DND-41 (cell line): ENCODE measurements around the gene POT1.

Experiments used
- ATAC-seq: fragments of 200-7000 bp; cut with Tn5 transposase; 3 replicates; pipeline ENCODE4 v1.9.1; 2021; ENCODE audit warnings: low read depth; ENCODE audit not compliant: insufficient read depth
- DNase-seq: peaks from one replicate; pipeline ENCODE4 v3.0.0-alpha.2; 2020
- H2AFZ ChIP-seq: 2 replicates; pipeline ENCODE4 v1.6.0; 2012; ENCODE audit warnings: low read depth, low read length
- H3K27ac ChIP-seq: 2 replicates; pipeline ENCODE4 v1.5.1; 2012; ENCODE audit warnings: low read length, inconsistent platforms
- H3K27me3 ChIP-seq: fragments of 200-600 bp; sonication (generic); 2 replicates; pipeline ENCODE4 v1.6.0; 2012; ENCODE audit warnings: low read length, mild to moderate bottlenecking, inconsistent platforms; ENCODE audit not compliant: insufficient read depth, poor library complexity
- H3K36me3 ChIP-seq: 2 replicates; pipeline ENCODE4 v1.5.1; 2012; ENCODE audit warnings: low read length, inconsistent platforms; ENCODE audit not compliant: insufficient read depth
- H3K4me1 ChIP-seq: 2 replicates; pipeline ENCODE4 v1.5.1; 2012; ENCODE audit warnings: mild to moderate bottlenecking, low read length; ENCODE audit not compliant: insufficient read depth
- H3K4me2 ChIP-seq: 2 replicates; pipeline ENCODE4 v1.6.0; 2012; ENCODE audit warnings: mild to moderate bottlenecking, moderate library complexity, low read length, inconsistent platforms; ENCODE audit not compliant: insufficient read depth
- H3K4me3 ChIP-seq, 2 experiments: fragments of 200-600 bp in 1 of 2; shearing (Covaris generic) in 1 of 2; 2 replicates each; pipeline ENCODE4 v1.5.1; 2012 to 2016; ENCODE audit warnings: inconsistent platforms in 2 of 2, low read length in 2 of 2, mild to moderate bottlenecking in 2 of 2, low read depth in 1 of 2, moderate library complexity in 1 of 2
- H3K79me2 ChIP-seq: 2 replicates; pipeline ENCODE4 v1.6.0; 2012; ENCODE audit warnings: low read length, inconsistent platforms; ENCODE audit not compliant: insufficient read depth
- H3K9ac ChIP-seq: 2 replicates; pipeline ENCODE4 v1.6.0; 2012; ENCODE audit warnings: low read depth, mild to moderate bottlenecking, inconsistent platforms, low read length, moderate library complexity
- H3K9me3 ChIP-seq: 2 replicates; pipeline ENCODE4 v1.5.1; 2012; ENCODE audit warnings: low read length, moderate library complexity, mild to moderate bottlenecking, inconsistent platforms; ENCODE audit not compliant: insufficient read depth, severe bottlenecking
- H4K20me1 ChIP-seq: 2 replicates; pipeline ENCODE4 v1.6.0; 2012; ENCODE audit warnings: low read length; ENCODE audit not compliant: insufficient read depth
- CTCF ChIP-seq: IDR thresholded peaks from 2 replicates; pipeline ENCODE4 v1.5.1; 2012; ENCODE audit warnings: borderline replicate concordance, low read length, moderate library complexity, mild to moderate bottlenecking; ENCODE audit not compliant: poor library complexity, severe bottlenecking; ENCODE audit errors: extremely low read depth
- EZH2 ChIP-seq: IDR thresholded peaks from 3 replicates; pipeline ENCODE4 v1.6.1; 2012; ENCODE audit warnings: borderline replicate concordance, low read depth, mild to moderate bottlenecking, moderate library complexity, low read length, inconsistent platforms; ENCODE audit not compliant: severe bottlenecking

The POT1 gene

GRCh38 chr7:124918662-124919061 lies 11.0 kb downstream of the POT1 start:
- Histone ChIP-seq H4K20me1 (peaks cover 28% of the 10 kb centered on the region; the same call in 1 of the 2 replicates), H3K36me3 (peaks cover 18% of the 10 kb centered on the region), H3K9me3 (no peaks in the 10 kb centered on the region), H3K4me1 (no peaks in the 10 kb centered on the region; the same call in 1 of the 2 replicates), H2AFZ (no peak overlapping the region), H3K4me3 (no peak overlapping the region), H3K27me3 (no peaks in the 10 kb centered on the region), H3K79me2 (peaks cover 77% of the 10 kb centered on the region), H3K9ac (no peak overlapping the region), H3K4me2 (no peak overlapping the region), H3K27ac (no peak overlapping the region)
- ATAC-seq: no peak
- no peak for DNase-seq
- TF ChIP-seq CTCF (no peak), EZH2 (no peak)

- Histone ChIP-seq H3K79me2 (peaks cover 46% of the 10 kb centered on the region), H3K27ac (no peak overlapping the region)
- no peak for TF ChIP-seq CTCF
- TF ChIP-seq EZH2: no peak
Observed at GRCh38 chr7:124915242-124915641, 14.4 kb downstream of the POT1 start.

GRCh38 chr7:124914298-124914697 lies 15.3 kb downstream of the POT1 start:
- Histone ChIP-seq H3K4me1 (no peaks in the 10 kb centered on the region), H3K4me2 (no peak overlapping the region), H3K9ac (no peak overlapping the region), H3K79me2 (peaks cover 39% of the 10 kb centered on the region), H3K27ac (no peak overlapping the region), H3K4me3 (no peak overlapping the region), H2AFZ (no peak overlapping the region), H4K20me1 (peaks cover 23% of the 10 kb centered on the region; the same call in 1 of the 2 replicates), H3K36me3 (peaks cover 28% of the 10 kb centered on the region), H3K27me3 (no peaks in the 10 kb centered on the region), H3K9me3 (no peaks in the 10 kb centered on the region)
- no peak for DNase-seq
- TF ChIP-seq CTCF: no peak
- no peak for TF ChIP-seq EZH2
- no peak for ATAC-seq

More at GRCh38 chr7:124915242-124915641, 14.4 kb downstream of the POT1 start:
- no peaks in the 10 kb centered on the region for H3K4me1 ChIP-seq
- H3K4me3 ChIP-seq: no peak overlapping the region
- H2AFZ ChIP-seq: no peak overlapping the region
- peaks cover 28% of the 10 kb centered on the region for H3K36me3 ChIP-seq
- H4K20me1 ChIP-seq: peaks cover 28% of the 10 kb centered on the region; the same call in 1 of the 2 replicates
- no peaks in the 10 kb centered on the region for H3K27me3 ChIP-seq
- no peak overlapping the region for H3K9ac ChIP-seq
- no peak overlapping the region for H3K4me2 ChIP-seq
- no peaks in the 10 kb centered on the region for H3K9me3 ChIP-seq
- DNase-seq: no peak
- ATAC-seq: no peak

- no peaks in the 10 kb centered on the region for H3K4me1 ChIP-seq
- peaks cover 25% of the 10 kb centered on the region for H3K79me2 ChIP-seq
- no peak overlapping the region for H2AFZ ChIP-seq
- TF ChIP-seq EZH2 (no peak), CTCF (no peak)
- no peak overlapping the region for H3K27ac ChIP-seq
- H3K27me3 ChIP-seq: no peaks in the 10 kb centered on the region
- H3K4me2 ChIP-seq: no peak overlapping the region
- H3K9ac ChIP-seq: no peak overlapping the region
- peaks cover 23% of the 10 kb centered on the region for H3K36me3 ChIP-seq
- ATAC-seq: no peak
- H3K9me3 ChIP-seq: no peaks in the 10 kb centered on the region
- DNase-seq: no peak
- peaks cover 10% of the 10 kb centered on the region; the same call in 1 of the 2 replicates for H4K20me1 ChIP-seq
- H3K4me3 ChIP-seq: no peak overlapping the region
Observed at GRCh38 chr7:124912972-124913371, 16.7 kb downstream of the POT1 start.
